Measurements from ENCODE around the gene EED. TPM values are rescaled to one million over a fixed set of nuclear protein-coding genes. Genes with fewer than 3 reads are reported as not detected.

EED gene
- total RNA-seq, 1 donor from 2014 or later = 29.7 TPM

GRCh38 chr11:86204356-86204755, 40.2 kb upstream of the EED start:
- intact Hi-C loops (cut with DNase I) = no loop called here
- H3K27ac ChIP-seq = no peak overlapping the region
- H3K27me3 ChIP-seq = no peaks in the 10 kb centered on the region

DNA sequence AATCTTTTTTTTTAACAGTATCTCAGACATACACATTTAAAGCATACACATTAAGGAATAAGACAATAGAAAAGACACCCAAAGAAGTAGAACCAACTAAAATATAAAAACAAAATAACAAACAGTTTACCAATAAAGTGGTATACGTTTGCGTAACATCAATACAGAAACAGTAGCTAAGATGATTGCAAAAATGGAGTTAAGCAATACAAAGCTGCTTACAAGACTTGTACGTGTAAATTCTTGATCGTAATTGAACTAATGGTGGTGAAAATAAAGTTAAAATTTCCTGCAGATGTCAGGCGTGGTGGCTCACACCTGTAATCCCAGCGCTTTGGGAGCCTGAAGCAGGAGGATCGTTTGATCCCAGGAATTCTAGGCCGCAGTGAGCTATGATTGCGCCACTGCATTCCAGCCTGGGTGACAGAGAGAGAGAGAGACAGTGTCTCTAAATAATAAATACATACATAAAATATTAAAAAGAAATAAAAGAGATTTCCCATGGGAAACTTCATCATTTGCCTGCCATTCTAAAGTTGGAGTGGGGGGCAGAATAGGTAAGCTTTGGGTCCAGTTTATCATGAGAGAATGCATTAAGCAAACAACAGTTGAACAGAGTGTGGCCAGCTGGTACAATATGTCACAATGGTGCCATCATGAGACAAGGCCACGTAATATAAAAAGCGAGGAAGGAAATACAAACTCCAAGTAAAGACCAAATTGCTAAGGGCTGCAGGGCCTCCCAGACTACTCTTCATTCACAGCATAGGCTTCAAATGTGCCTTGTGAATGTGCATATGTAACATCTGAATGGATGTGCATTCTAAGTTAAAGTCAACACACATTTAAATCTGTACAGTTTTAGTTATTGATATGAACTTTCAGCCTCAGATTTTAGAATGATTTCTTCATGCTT, 38.9 kb upstream of the EED start:
- DNase-seq (ENCODE audit: extremely low spot score in 2 of 2) = no peak

More at GRCh38 chr11:86204356-86204755, 40.2 kb upstream of the EED start:
- no peaks in the 10 kb centered on the region for H3K36me3 ChIP-seq
- H3K4me3 ChIP-seq = no peak overlapping the region
- DNase-seq (ENCODE audit: extremely low spot score in 2 of 2) = no peak
- no peaks in the 10 kb centered on the region for H3K9me3 ChIP-seq
- no peak for TF ChIP-seq CTCF (IDR thresholded peaks at IDR 0.05)
- TF ChIP-seq POLR2AphosphoS5 (IDR thresholded peaks at IDR 0.05; ENCODE audit: insufficient read depth in 1 of 2, low read depth in 1 of 2) = no peak
- no peak for TF ChIP-seq POLR2A (IDR thresholded peaks at IDR 0.05)
- H3K4me1 ChIP-seq = no peaks in the 10 kb centered on the region

GRCh38 chr11:86206337-86206695, 38.2 kb upstream of the EED start:
- DNase-seq (ENCODE audit: extremely low spot score in 2 of 2) = no peak
- H3K27me3 ChIP-seq = no peaks in the 10 kb centered on the region
- TF ChIP-seq POLR2A (IDR thresholded peaks at IDR 0.05) = no peak
- no peak for TF ChIP-seq POLR2AphosphoS5 (IDR thresholded peaks at IDR 0.05; ENCODE audit: insufficient read depth in 1 of 2, low read depth in 1 of 2)
- no peak for TF ChIP-seq CTCF (IDR thresholded peaks at IDR 0.05)
- no peaks in the 10 kb centered on the region for H3K9me3 ChIP-seq
- no peak overlapping the region for H3K4me3 ChIP-seq
- no peak overlapping the region for H3K27ac ChIP-seq
- no peaks in the 10 kb centered on the region for H3K36me3 ChIP-seq
- intact Hi-C loops (cut with DNase I) = no loop called here
- peaks cover 2% of the 10 kb centered on the region for H3K4me1 ChIP-seq

More for the DNA sequence above, 38.9 kb upstream of the EED start:
- no peaks in the 10 kb centered on the region for H3K27me3 ChIP-seq
- no peak overlapping the region for H3K27ac ChIP-seq
- intact Hi-C loops (cut with DNase I) = no loop called here
- H3K9me3 ChIP-seq = no peaks in the 10 kb centered on the region
- H3K36me3 ChIP-seq = no peaks in the 10 kb centered on the region
- no peaks in the 10 kb centered on the region for H3K4me1 ChIP-seq
- TF ChIP-seq CTCF (IDR thresholded peaks at IDR 0.05) (no peak), POLR2A (IDR thresholded peaks at IDR 0.05) (no peak), POLR2AphosphoS5 (IDR thresholded peaks at IDR 0.05; ENCODE audit: insufficient read depth in 1 of 2, low read depth in 1 of 2) (no peak)
- H3K4me3 ChIP-seq = no peak overlapping the region

GRCh38 chr11:86207413-86207812, 37.1 kb upstream of the EED start:
- Histone ChIP-seq H3K4me1 (peaks cover 4% of the 10 kb centered on the region), H3K27me3 (no peaks in the 10 kb centered on the region), H3K4me3 (no peak overlapping the region), H3K36me3 (no peaks in the 10 kb centered on the region), H3K27ac (no peak overlapping the region), H3K9me3 (no peaks in the 10 kb centered on the region)
- no peak for DNase-seq (ENCODE audit: extremely low spot score in 2 of 2)
- TF ChIP-seq CTCF (IDR thresholded peaks at IDR 0.05) = no peak
- no peak for TF ChIP-seq POLR2A (IDR thresholded peaks at IDR 0.05)
- no peak for TF ChIP-seq POLR2AphosphoS5 (IDR thresholded peaks at IDR 0.05; ENCODE audit: insufficient read depth in 1 of 2, low read depth in 1 of 2)
- intact Hi-C loops (cut with DNase I) = no loop called here

DNA sequence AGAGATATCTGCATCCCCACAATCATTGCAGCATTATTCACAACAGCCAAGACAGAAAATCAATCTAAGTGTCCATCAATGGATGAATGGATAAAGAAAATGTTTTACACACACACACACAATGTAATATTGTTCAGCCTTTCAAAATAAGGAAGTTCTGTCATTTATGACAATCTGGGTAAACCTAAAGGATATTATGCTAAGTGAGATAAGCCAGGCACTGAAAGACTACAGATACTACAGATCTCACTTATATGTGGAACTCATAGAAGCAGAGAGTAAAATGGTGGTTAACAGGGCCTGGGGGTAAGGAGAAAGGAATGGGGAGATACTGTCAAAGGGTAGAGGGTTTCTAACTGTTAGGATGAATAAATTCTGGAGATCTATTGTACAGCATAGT, 36.0 kb upstream of the EED start:
- Histone ChIP-seq H3K4me3 (no peak overlapping the region), H3K27me3 (no peaks in the 10 kb centered on the region)
- intact Hi-C loops (cut with DNase I) = no loop called here

More for the DNA sequence above, 36.0 kb upstream of the EED start:
- Histone ChIP-seq H3K27ac (no peak overlapping the region), H3K4me1 (peaks cover 4% of the 10 kb centered on the region), H3K9me3 (no peaks in the 10 kb centered on the region), H3K36me3 (no peaks in the 10 kb centered on the region)
- no peak for DNase-seq (ENCODE audit: extremely low spot score in 2 of 2)
- TF ChIP-seq POLR2AphosphoS5 (IDR thresholded peaks at IDR 0.05; ENCODE audit: insufficient read depth in 1 of 2, low read depth in 1 of 2) (no peak), POLR2A (IDR thresholded peaks at IDR 0.05) (no peak), CTCF (IDR thresholded peaks at IDR 0.05) (no peak)

All from vagina (tissue), 2 donors.